Measurements from ENCODE around the gene CHD8. TPM values are rescaled to one million over a fixed set of nuclear protein-coding genes. Genes with fewer than 3 reads are reported as not detected.

The CHD8 gene
- total and polyA plus RNA-seq, 2 of the 13 experiments (the other 11 are each of a cell fraction or from before 2014, with no cell fraction given): 35.1 to 79.6 TPM

DNA sequence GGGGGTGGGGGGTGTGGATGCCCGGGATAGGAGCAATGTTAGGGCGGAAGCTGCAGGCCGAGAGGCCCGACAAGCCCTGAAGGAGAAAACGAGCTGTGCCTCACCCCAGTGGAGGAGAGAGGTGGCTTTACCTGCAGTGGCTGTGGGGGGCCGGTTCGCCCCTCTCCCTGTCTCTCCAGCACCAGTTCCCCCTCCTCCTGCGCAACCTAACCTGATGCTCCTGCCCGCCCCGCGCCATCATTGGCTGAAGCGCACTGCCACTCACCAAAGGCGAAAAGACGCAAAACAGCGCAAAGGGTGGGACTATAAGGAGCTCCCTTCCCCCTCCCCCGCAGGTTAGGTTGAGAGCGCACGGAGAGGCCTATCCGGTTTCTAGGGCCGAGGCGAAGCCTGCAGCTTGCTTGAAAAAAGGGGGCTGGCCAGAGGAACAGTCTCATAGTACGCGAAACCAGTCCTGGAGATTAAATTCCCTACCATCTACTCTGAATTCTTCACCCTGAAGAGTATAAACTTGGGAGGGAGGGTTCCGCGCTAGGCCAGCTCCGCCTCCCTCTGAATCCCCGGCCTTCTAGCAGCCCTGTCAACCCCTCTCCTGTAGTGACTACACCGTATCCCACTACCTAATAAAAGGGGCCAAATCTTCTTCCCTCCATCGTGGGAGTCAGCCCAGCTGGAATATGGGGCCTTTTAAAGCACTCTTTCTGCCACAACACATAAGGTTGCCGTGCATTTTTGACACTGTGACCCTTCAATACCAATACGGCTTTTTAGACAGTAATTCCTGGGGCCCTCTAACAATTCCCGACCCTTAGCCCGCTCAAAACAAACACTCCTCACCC is 18.6 kb downstream of the CHD8 start (continued):
- TF ChIP-seq, protein P1, sequence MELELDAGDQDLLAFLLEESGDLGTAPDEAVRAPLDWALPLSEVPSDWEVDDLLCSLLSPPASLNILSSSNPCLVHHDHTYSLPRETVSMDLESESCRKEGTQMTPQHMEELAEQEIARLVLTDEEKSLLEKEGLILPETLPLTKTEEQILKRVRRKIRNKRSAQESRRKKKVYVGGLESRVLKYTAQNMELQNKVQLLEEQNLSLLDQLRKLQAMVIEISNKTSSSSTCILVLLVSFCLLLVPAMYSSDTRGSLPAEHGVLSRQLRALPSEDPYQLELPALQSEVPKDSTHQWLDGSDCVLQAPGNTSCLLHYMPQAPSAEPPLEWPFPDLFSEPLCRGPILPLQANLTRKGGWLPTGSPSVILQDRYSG (CRISPR knock-in tag; IDR thresholded peaks at IDR 0.05): no peak
- TF ChIP-seq FOSL2 (CRISPR knock-in tag; IDR thresholded peaks at IDR 0.05) (peak; percentile 65), ATM (IDR thresholded peaks at IDR 0.05; ENCODE audit: borderline replicate concordance) (no peak), KLF12 (CRISPR knock-in tag; IDR thresholded peaks at IDR 0.05; ENCODE audit: borderline replicate concordance) (peak; percentile 89; the same call in 1 of the 2 replicates), XBP1 (CRISPR knock-in tag; IDR thresholded peaks at IDR 0.05) (no peak), ZNF274 (CRISPR knock-in tag; IDR thresholded peaks at IDR 0.05) (peak; percentile 73; the same call in 1 of the 2 replicates), ZNF598 (CRISPR knock-in tag; IDR thresholded peaks at IDR 0.05; ENCODE audit: borderline replicate concordance) (no peak), ZNF597 (CRISPR knock-in tag; IDR thresholded peaks at IDR 0.05) (no peak), ZNF546 (CRISPR knock-in tag; conservative IDR thresholded peaks at IDR 0.05) (0 out of 2 replicates have a peak, but pooled peaks have one; percentile 29), ZNF577 (CRISPR knock-in tag; IDR thresholded peaks at IDR 0.05; ENCODE audit: borderline replicate concordance, low read depth) (no peak), BORCS8-MEF2B (CRISPR knock-in tag; IDR thresholded peaks at IDR 0.05) (peak; percentile 90; the same call in 1 of the 2 replicates), GLI4 (CRISPR knock-in tag; IDR thresholded peaks at IDR 0.05; ENCODE audit: borderline replicate concordance) (no peak), FOXK1 (CRISPR knock-in tag; IDR thresholded peaks at IDR 0.05; ENCODE audit: borderline replicate concordance, low read depth) (peak; percentile 97), ZNF557 (CRISPR knock-in tag; IDR thresholded peaks at IDR 0.05) (peak; percentile 52; the same call in 1 of the 2 replicates), CREBL2 (CRISPR knock-in tag; IDR thresholded peaks at IDR 0.05; ENCODE audit: borderline replicate concordance) (no peak; the same call in 1 of the 2 replicates), NFIB (CRISPR knock-in tag; IDR thresholded peaks at IDR 0.05; ENCODE audit: borderline replicate concordance) (no peak), CBFB (CRISPR knock-in tag; IDR thresholded peaks at IDR 0.05) (peak; percentile 89; the same call in 1 of the 2 replicates), ZBTB3 (CRISPR knock-in tag; IDR thresholded peaks at IDR 0.05; ENCODE audit: borderline replicate concordance, low read depth) (no peak), SIX4 (CRISPR knock-in tag; IDR thresholded peaks at IDR 0.05) (peak; percentile 85), BRD4 (CRISPR knock-in tag; IDR thresholded peaks at IDR 0.05) (peak; percentile 90), ZSCAN20 (CRISPR knock-in tag; IDR thresholded peaks at IDR 0.05; ENCODE audit: borderline replicate concordance) (no peak; the same call in 1 of the 2 replicates), RFX1 (IDR thresholded peaks at IDR 0.05) (no peak), ZNF230 (CRISPR knock-in tag; IDR thresholded peaks at IDR 0.05) (0 out of 2 replicates have a peak, but pooled peaks have one; percentile 36), KAT8 (CRISPR knock-in tag; IDR thresholded peaks at IDR 0.05) (peak; percentile 97), ZNF446 (CRISPR knock-in tag; IDR thresholded peaks at IDR 0.05) (no peak), AKAP8 (CRISPR knock-in tag; IDR thresholded peaks at IDR 0.05) (peak; percentile 94), PAF1 (CRISPR knock-in tag; IDR thresholded peaks at IDR 0.05) (peak; percentile 93; the same call in 1 of the 2 replicates), ZNF530 (CRISPR knock-in tag; IDR thresholded peaks at IDR 0.05; ENCODE audit: low read depth) (no peak), ZBTB7A (CRISPR knock-in tag; IDR thresholded peaks at IDR 0.05) (peak; percentile 50), CBX1 (IDR thresholded peaks at IDR 0.05; ENCODE audit: low read depth) (peak; percentile 82), ZMYM2 (CRISPR knock-in tag; IDR thresholded peaks at IDR 0.05) (peak; percentile 43; the same call in 1 of the 2 replicates)
